HG02852 (cell line): Measurements from ENCODE around the gene UPK3BL1.
"Not testable (repeated sequence)": the region's sequence is repeated elsewhere in the genome, so short reads cannot be mapped to it uniquely, and the experiment has no call there.

Experiments used
- ATAC-seq: cut with Tn5 transposase; IDR thresholded peaks from one replicate; pipeline ENCODE4 v1.9.1; 2021; ENCODE audit warnings: mild to moderate bottlenecking, moderate library complexity; ENCODE audit not compliant: unreplicated experiment

Gene UPK3BL1

GRCh38 chr7:102630622-102631021, 12.0 kb downstream of the UPK3BL1 start:
- ATAC-seq, result not testable (repeated sequence)

DNA sequence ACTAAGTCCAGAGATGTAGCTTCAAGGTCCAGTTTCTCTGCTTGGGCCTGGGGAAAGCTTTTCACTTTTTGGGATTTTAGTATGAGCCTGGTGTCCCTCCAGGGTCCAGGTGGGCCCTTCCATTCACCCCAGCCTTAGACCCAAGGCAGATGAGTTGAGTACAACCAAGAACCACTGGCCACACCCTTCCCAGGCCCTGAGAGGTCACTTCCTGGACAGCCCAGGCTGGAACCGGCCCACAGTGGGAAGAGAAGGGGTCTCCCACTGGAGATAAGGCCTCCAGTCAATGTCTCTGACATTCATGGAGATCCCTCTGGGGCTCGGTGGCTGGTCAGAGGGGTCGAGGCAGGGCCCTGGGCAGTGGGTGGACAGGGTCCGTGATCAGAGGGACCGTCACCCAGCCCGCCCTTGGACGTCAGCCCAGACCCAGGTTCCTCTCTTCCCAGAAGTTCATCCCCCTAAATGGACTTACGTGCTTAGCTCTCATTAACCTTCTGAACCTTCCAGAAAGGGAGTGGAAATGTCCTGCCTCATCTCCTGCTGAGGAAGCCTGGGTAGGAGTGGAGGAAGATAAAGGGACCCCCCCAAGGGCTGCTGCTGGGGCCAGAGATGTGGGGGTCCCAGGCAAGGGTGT, 15.2 kb downstream of the UPK3BL1 start:
- ATAC-seq, result not testable (repeated sequence)

DNA sequence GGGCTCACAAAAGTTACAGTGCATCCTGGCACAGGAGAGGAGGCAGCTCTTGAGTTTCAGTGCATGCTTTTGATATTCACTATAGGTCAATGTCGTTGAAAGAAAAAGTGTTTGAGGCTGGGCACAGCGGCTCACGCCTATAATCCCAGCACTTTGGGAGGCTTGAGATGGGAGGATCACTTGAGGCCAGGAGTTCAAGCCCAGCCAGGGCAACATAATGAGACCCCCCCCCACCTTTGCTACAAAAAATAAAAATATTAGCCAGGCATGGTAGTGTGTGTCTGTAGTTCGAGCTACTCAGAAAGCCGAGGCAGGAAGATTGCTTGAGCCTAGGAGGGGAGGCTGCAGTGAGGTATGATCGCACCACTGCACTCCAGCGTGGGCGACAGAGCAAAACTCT, 24.5 kb downstream of the UPK3BL1 start:
- not testable (repeated sequence) for ATAC-seq

GRCh38 chr7:102616507-102617125, 26.0 kb downstream of the UPK3BL1 start, which contains the start of gene RASA4:
TSS of gene RASA4 (minus strand) at chr7:102616756. CDS start at chr7:102616689, 67 bp downstream.
- peak; percentile 66 for ATAC-seq

DNA sequence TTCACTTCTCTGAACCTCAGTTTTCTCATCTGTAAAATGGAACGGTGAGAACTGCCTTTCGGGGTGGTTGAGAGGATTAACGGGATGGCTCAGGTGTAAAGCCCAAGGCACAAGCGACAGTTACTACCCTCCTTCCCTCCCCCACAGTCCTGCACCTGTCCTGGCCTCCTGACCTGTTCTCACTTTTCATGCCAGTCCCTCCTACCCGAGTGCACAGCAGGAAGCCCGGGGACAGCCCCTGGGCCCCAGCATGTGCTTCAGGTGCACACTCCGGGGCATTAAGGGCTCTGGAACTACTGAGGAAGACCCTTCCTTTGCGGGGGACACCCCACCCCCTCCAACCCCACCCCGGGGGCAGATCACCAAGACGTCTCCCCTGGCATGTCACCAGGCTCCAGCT, 26.7 kb downstream of the UPK3BL1 start:
- not testable (repeated sequence) for ATAC-seq

GRCh38 chr7:102614873-102615272, 27.7 kb downstream of the UPK3BL1 start:
- not testable (repeated sequence) for ATAC-seq

GRCh38 chr7:102614346-102614697, 28.3 kb downstream of the UPK3BL1 start:
- peak; percentile 5 for ATAC-seq

- peak; percentile 69 for ATAC-seq
These were observed 28.8 kb downstream of the UPK3BL1 start for GRCh38 chr7:102613575-102614345.

DNA sequence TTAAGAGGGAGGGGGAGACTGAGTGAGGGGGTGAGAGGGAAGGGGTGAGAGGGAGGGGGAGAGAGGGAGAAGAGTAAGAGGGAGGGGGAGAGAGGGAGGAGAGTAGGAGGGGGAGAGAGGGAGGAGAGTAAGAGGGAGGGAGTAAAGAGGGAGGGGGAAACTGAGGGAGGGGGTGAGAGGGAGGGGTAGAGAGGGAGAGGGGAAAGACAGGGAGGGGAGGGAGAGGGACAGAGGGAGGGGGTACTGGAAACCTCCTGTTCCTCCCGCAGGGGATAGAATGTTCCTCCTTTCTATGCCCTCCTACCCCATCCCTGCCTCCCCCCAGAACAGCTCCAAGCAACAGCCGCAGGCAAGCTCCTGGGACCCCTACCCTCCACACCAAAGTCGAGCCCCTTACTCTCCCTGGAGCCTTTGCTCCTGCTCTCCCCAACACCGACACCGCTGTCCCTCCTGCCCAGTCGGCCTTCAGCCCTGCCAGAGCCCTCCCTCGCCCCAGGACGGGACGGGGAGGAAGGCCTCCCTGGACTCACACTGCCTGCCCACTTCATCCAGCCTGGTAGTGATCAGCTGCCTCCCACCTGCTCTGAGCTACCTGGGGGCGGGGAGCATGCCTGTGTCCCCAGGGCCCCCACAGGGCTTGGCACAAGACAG, 30.8 kb downstream of the UPK3BL1 start:
- not testable (repeated sequence) for ATAC-seq

GRCh38 chr7:102611013-102611674, 31.4 kb downstream of the UPK3BL1 start:
- peak; percentile 40 for ATAC-seq

DNA sequence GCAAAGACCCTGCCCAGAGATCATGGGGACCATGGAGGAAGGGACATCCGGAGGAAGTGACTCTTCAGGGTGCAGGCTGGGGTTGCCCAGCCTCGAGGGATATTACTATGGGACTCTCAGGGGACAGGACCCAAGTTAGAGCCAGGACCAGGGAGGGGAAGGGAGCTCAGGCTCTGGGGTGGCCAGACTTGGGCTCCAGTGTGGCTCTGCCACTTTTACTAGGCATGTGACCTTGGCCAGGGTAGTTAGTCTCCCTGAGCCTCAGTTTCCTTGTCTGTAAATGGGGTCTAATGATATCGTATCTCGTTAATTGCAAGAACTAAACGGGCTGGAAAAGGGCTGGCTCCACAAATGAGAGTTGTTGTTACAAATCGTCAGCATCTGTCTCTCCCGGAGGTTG, 32.1 kb downstream of the UPK3BL1 start:
- ATAC-seq, result not testable (repeated sequence)

- ATAC-seq, result not testable (repeated sequence)
These were observed 32.9 kb downstream of the UPK3BL1 start for GRCh38 chr7:102609734-102610133.

GRCh38 chr7:102606848-102607247, 35.7 kb downstream of the UPK3BL1 start:
- not testable (repeated sequence) for ATAC-seq

GRCh38 chr7:102604431-102605145, 38.0 kb downstream of the UPK3BL1 start:
- not testable (repeated sequence) for ATAC-seq

GRCh38 chr7:102602317-102602716, 40.3 kb downstream of the UPK3BL1 start:
- not testable (repeated sequence) for ATAC-seq

- ATAC-seq, result not testable (repeated sequence)
These were observed 42.9 kb downstream of the UPK3BL1 start for GRCh38 chr7:102599699-102600098.

- ATAC-seq, result not testable (repeated sequence)
These were observed 46.6 kb downstream of the UPK3BL1 start for GRCh38 chr7:102596036-102596435.

DNA sequence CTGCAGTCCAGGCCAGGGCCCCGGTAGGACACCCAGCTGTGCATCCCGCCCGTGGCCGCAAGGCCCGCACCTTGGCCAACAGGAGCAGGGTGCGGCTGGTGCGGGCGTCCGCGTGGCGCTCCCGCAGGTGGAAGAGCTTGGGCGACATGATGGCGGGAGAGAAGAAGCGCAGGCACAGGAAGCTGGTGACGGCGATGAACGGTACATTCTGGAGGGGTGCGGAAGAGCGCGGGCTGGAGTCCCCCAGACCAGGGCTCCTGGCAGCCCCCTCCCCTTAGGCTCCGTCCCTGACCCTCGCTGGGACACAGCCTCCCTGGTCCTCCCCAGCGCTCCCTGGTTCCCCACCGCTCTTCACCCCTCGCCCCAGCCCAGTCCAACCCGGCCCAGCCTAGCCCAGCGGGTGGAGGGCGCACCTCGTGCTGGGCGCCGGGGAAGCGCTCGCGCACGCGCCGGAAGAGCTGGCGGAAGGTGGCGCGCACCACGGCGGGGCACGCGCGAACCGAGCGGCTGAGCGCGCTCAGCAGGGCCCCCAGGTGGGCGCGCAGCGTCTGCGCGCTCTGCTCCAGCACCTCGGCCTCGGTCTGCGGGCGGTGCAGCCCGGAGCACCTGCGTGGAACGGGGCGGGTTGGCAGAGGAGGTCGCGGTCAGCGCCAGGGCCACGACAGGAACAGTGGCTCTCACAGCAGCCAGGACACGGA, 48.8 kb downstream of the UPK3BL1 start:
- peak; percentile 66 for ATAC-seq

- peak; percentile 41 for ATAC-seq
These were observed 50.0 kb downstream of the UPK3BL1 start for GRCh38 chr7:102592477-102593019.
